Measurements from ENCODE around the gene FGF22. TPM values are rescaled to one million over a fixed set of nuclear protein-coding genes. Genes with fewer than 3 reads are reported as not detected.

The FGF22 gene
- total and polyA plus RNA-seq, 10 of the 15 experiments (the other 5 are each of a cell fraction or from before 2014, with no cell fraction given) = 0.05 TPM; not detected in 9

- SMC1A ChIA-PET (ENCODE audit: uncharacterized antibody, unreplicated experiment) = no interaction called here
- Histone ChIP-seq H3K4me1 (ENCODE audit: control insufficient read depth, insufficient read depth, low read length) (no peaks in the 10 kb centered on the region), H3K9ac (ENCODE audit: control insufficient read depth, insufficient read depth, low read length) (no peak overlapping the region), H3K79me2 (ENCODE audit: control insufficient read depth, insufficient read depth, low read length) (no peaks in the 10 kb centered on the region), H3K27me3 (replicated peaks in 1 of 2; ENCODE audit: control insufficient read depth in 2 of 2, insufficient read depth in 2 of 2, low read length in 1 of 2) (no peaks in the 10 kb centered on the region), H2AFZ (ENCODE audit: control insufficient read depth, low read depth, low read length) (no peak overlapping the region), H3K27ac (ENCODE audit: control insufficient read depth, insufficient read depth) (no peak overlapping the region), H4K20me1 (ENCODE audit: control insufficient read depth, insufficient read depth) (no peaks in the 10 kb centered on the region), H3K4me3 (no peak overlapping the region), H3K36me3 (ENCODE audit: control insufficient read depth in 2 of 2, insufficient read depth in 2 of 2, low read length in 1 of 2) (peaks cover 4 to 7% of the 10 kb centered on the region in 2 experiments; a peak in 3 of 4 replicates), H3K4me2 (ENCODE audit: control insufficient read depth, insufficient read depth) (no peak overlapping the region), H3K9me3 (replicated peaks; ENCODE audit: control insufficient read depth, insufficient read depth, low read length) (no peaks in the 10 kb centered on the region; the same call in 2 of the 3 replicates)
- FAIRE-seq = no peak
- RAD21 ChIA-PET (ENCODE audit: unreplicated experiment) = no interaction called here
- in situ Hi-C loops (cut with MboI) = no loop called here
- BruUV-seq (replicated peaks) = no TSS peak
- DNase-seq (ENCODE audit: low read depth, low spot score) = no peak
- CTCF ChIA-PET = no interaction called here
- POLR2A ChIA-PET = no interaction called here
- ATAC-seq = no peak
- intact Hi-C loops (cut with micrococcal nuclease; ENCODE audit: unreplicated experiment) = no loop called here
- WGBS (ENCODE audit: insufficient coverage, insufficient replicate concordance, low lambda C conversion rate, missing lambda C conversion rate) = 89% methylated on average over 42 of the region's 44 CpGs
- TF ChIP-seq SREBF2 (IDR thresholded peaks at IDR 0.05; ENCODE audit: low read length) = no peak
- no peak for TF ChIP-seq ZNF622 (IDR thresholded peaks at IDR 0.05)
- no peak for TF ChIP-seq ZNF687 (IDR thresholded peaks at IDR 0.05)
- no peak for TF ChIP-seq NR2C1 (IDR thresholded peaks at IDR 0.05)
- TF ChIP-seq IRF5 (IDR thresholded peaks at IDR 0.05; ENCODE audit: borderline replicate concordance) = no peak
- no peak for TF ChIP-seq CREM (IDR thresholded peaks at IDR 0.05; ENCODE audit: low read depth)
- TF ChIP-seq E2F8 (IDR thresholded peaks at IDR 0.05; ENCODE audit: low read depth, partially characterized antibody) = no peak
- TF ChIP-seq CTCF (IDR thresholded peaks at IDR 0.05 in 2 of 3, conservative IDR thresholded peaks at IDR 0.05 in 1 of 3; ENCODE audit: control insufficient read depth in 2 of 3, extremely low read depth in 1 of 3, insufficient read depth in 1 of 3, low read depth in 3 of 3, low read length in 3 of 3) = no peak
- no peak for TF ChIP-seq ATF7 (IDR thresholded peaks at IDR 0.05; ENCODE audit: low read depth)
- no peak for TF ChIP-seq TARDBP (IDR thresholded peaks at IDR 0.05; ENCODE audit: borderline replicate concordance)
- no peak for TF ChIP-seq MTA2 (IDR thresholded peaks at IDR 0.05; ENCODE audit: low read depth)
- no peak for TF ChIP-seq IRF3 (IDR thresholded peaks at IDR 0.05)
These were observed 16.3 kb upstream of the FGF22 start for GRCh38 chr19:623175-623916.

Data from GM12878 (cell line).